H1 (cell line): ENCODE results near the gene SLC51B. TPM values are rescaled to one million over a fixed set of nuclear protein-coding genes. Genes with fewer than 3 reads are reported as not detected.

Source experiments
- CTCF ChIA-PET: fragments of 300-600 bp; sonication (Branson Sonifier 250); formaldehyde crosslinking; loops from one replicate; lab custom pipeline; 2021; ENCODE audit not compliant: partially characterized antibody; lab: Charles Lee
- POLR2A ChIA-PET: fragments of 300-600 bp; sonication (Branson Sonifier 250); formaldehyde crosslinking; loops from one replicate; lab custom pipeline; 2021; ENCODE audit warnings: inconsistent platforms; ENCODE audit not compliant: partially characterized antibody; lab: Charles Lee
- DNase-seq, 2 experiments: peaks; one replicate each; pipeline versions ENCODE4 v3.0.0 to v3.0.0-alpha.2; 2010 to 2022; ENCODE audit warnings: low spot score in 2 of 2, low read depth in 1 of 2, mixed read lengths in 1 of 2
- FAIRE-seq: peaks from 2 replicates; lab custom pipeline; 2011; peaks lifted over from hg19 to GRCh38; lab: Jason Lieb, UNC
- H2AFZ ChIP-seq: 2 replicates; pipeline ENCODE4 v1.8.1; 2012; ENCODE audit warnings: low read length, inconsistent platforms
- H2AK5ac ChIP-seq: 2 replicates; pipeline ENCODE4 v1.6.1; 2013; ENCODE audit warnings: low read depth, low read length
- H2BK120ac ChIP-seq: replicated peaks from 2 replicates; pipeline ENCODE3; 2013; ENCODE audit warnings: low read depth, low read length, inconsistent platforms
- H2BK12ac ChIP-seq: 2 replicates; pipeline ENCODE4 v1.6.1; 2013; ENCODE audit warnings: low read depth, low read length
- H2BK15ac ChIP-seq: 2 replicates; pipeline ENCODE4 v1.6.1; 2013; ENCODE audit warnings: low read length
- H2BK20ac ChIP-seq: 2 replicates; pipeline ENCODE4 v1.6.1; 2013; ENCODE audit warnings: low read length
- H2BK5ac ChIP-seq: 2 replicates; pipeline ENCODE4 v1.6.1; 2013; ENCODE audit warnings: low read depth, low read length
- H3K14ac ChIP-seq: 2 replicates; pipeline ENCODE4 v1.6.1; 2013; ENCODE audit warnings: inconsistent platforms; ENCODE audit not compliant: insufficient read length
- H3K18ac ChIP-seq: 2 replicates; pipeline ENCODE4 v1.6.1; 2013; ENCODE audit warnings: low read length; ENCODE audit errors: extremely low read depth
- H3K23ac ChIP-seq: 2 replicates; pipeline ENCODE4 v1.6.1; 2013; ENCODE audit warnings: inconsistent platforms; ENCODE audit not compliant: insufficient read length
- H3K23me2 ChIP-seq: 2 replicates; pipeline ENCODE4 v1.6.1; 2013; ENCODE audit warnings: low read depth, low read length
- H3K27ac ChIP-seq: 2 replicates; pipeline ENCODE4 v1.6.1; 2011; ENCODE audit warnings: low read depth, low read length, inconsistent platforms
- H3K27me3 ChIP-seq, 4 experiments: replicated peaks in 1 of 4; 1 replicate in 1 of 4; 2 replicates in 3 of 4; pipeline versions ENCODE4 v1.6.1 to v1.8.1; 2011 to 2013; ENCODE audit warnings: low read length in 3 of 4, mild to moderate bottlenecking in 3 of 4, inconsistent platforms in 2 of 4, mixed read lengths in 2 of 4, moderate library complexity in 1 of 4; ENCODE audit not compliant: control insufficient read depth in 3 of 4, insufficient read depth in 3 of 4; ENCODE audit errors: extremely low read depth in 1 of 4
- H3K36me3 ChIP-seq, 4 experiments: 2 replicates each; pipeline versions ENCODE4 v1.6.1 to v1.8.1; 2011 to 2013; ENCODE audit warnings: mild to moderate bottlenecking in 4 of 4, low read length in 3 of 4, moderate library complexity in 2 of 4, control low read depth in 1 of 4, inconsistent platforms in 1 of 4; ENCODE audit not compliant: insufficient read depth in 4 of 4, control insufficient read depth in 2 of 4
- H3K4ac ChIP-seq: replicated peaks from 2 replicates; pipeline ENCODE3; 2013; ENCODE audit warnings: low read length, low read depth, mixed read lengths, inconsistent platforms; ENCODE audit not compliant: insufficient read length
- H3K4me1 ChIP-seq, 4 experiments: replicated peaks in 1 of 4; 1 replicate in 1 of 4; 2 replicates in 3 of 4; pipeline versions ENCODE4 v1.6.1 to v1.8.1; 2011 to 2013; ENCODE audit warnings: low read length in 3 of 4, inconsistent platforms in 2 of 4, mixed read lengths in 1 of 4; ENCODE audit not compliant: insufficient read depth in 4 of 4, control insufficient read depth in 3 of 4
- H3K4me2 ChIP-seq, 2 experiments: 2 replicates each; pipeline versions ENCODE4 v1.6.1 to v1.8.1; 2011 to 2013; ENCODE audit warnings: low read depth in 2 of 2, low read length in 2 of 2, control low read depth in 1 of 2, inconsistent platforms in 1 of 2, mild to moderate bottlenecking in 1 of 2; ENCODE audit not compliant: insufficient read depth in 1 of 2
- H3K4me3 ChIP-seq, 4 experiments: fragments of 200-600, 300-600 bp in 1 of 4; sonication (generic), shearing (Covaris generic), sonication (Bioruptor Twin) in 1 of 4; 2 replicates each; pipeline versions ENCODE4 v1.5.1 to v1.8.1; 2011 to 2016; ENCODE audit warnings: low read length in 4 of 4, low read depth in 3 of 4, control low read depth in 2 of 4, inconsistent platforms in 2 of 4, mild to moderate bottlenecking in 2 of 4, mixed read lengths in 1 of 4, moderate library complexity in 1 of 4; ENCODE audit not compliant: insufficient read depth in 2 of 4; ENCODE audit errors: extremely low read depth in 1 of 4
- H3K56ac ChIP-seq: replicated peaks from 2 replicates; pipeline ENCODE3; 2013; ENCODE audit warnings: low read depth, mild to moderate bottlenecking, mixed read lengths, low read length, inconsistent platforms; ENCODE audit not compliant: insufficient read length
- H3K79me1 ChIP-seq: 2 replicates; pipeline ENCODE4 v1.6.1; 2013; ENCODE audit warnings: low read depth, low read length, control low read depth
- H3K79me2 ChIP-seq, 2 experiments: 2 replicates each; pipeline versions ENCODE4 v1.6.1 to v1.8.1; 2012 to 2013; ENCODE audit warnings: low read length in 2 of 2, mild to moderate bottlenecking in 2 of 2, inconsistent platforms in 1 of 2; ENCODE audit not compliant: insufficient read depth in 2 of 2, control insufficient read depth in 1 of 2
- H3K9ac ChIP-seq, 4 experiments: replicated peaks in 1 of 4; 1 replicate in 1 of 4; 2 replicates in 3 of 4; pipeline versions ENCODE4 v1.6.1 to v1.8.1; 2011 to 2013; ENCODE audit warnings: low read depth in 3 of 4, low read length in 3 of 4, control low read depth in 2 of 4, mild to moderate bottlenecking in 2 of 4, moderate library complexity in 2 of 4, inconsistent platforms in 1 of 4; ENCODE audit errors: extremely low read depth in 1 of 4
- H3K9me3 ChIP-seq, 2 experiments: 2 replicates each; pipeline versions ENCODE4 v1.6.1 to v1.8.1; 2012 to 2013; ENCODE audit warnings: mild to moderate bottlenecking in 2 of 2, moderate library complexity in 2 of 2, control low read depth in 1 of 2, inconsistent platforms in 1 of 2, low read depth in 1 of 2, low read length in 1 of 2, mixed read lengths in 1 of 2; ENCODE audit not compliant: insufficient read depth in 2 of 2
- H4K20me1 ChIP-seq, 2 experiments: replicated peaks in 1 of 2; 2 replicates each; pipeline versions ENCODE3 to v1.8.1; 2011 to 2013; ENCODE audit warnings: inconsistent platforms in 2 of 2, low read length in 2 of 2, mild to moderate bottlenecking in 1 of 2; ENCODE audit not compliant: insufficient read depth in 2 of 2, control insufficient read depth in 1 of 2
- H4K5ac ChIP-seq: 2 replicates; pipeline ENCODE4 v1.6.1; 2013; ENCODE audit warnings: low read length, low read depth, mixed read lengths, inconsistent platforms; ENCODE audit not compliant: insufficient read length
- H4K8ac ChIP-seq: 2 replicates; pipeline ENCODE4 v1.8.0; 2013; ENCODE audit warnings: mild to moderate bottlenecking, moderate library complexity, low read length, inconsistent platforms; ENCODE audit not compliant: insufficient read depth; ENCODE audit errors: extremely low read depth
- H4K91ac ChIP-seq: replicated peaks from 2 replicates; pipeline ENCODE3; 2013; ENCODE audit warnings: low read length, mixed read lengths, inconsistent platforms; ENCODE audit not compliant: insufficient read length
- BACH1 ChIP-seq: IDR thresholded peaks from 2 replicates; pipeline ENCODE4 v1.6.1; 2012; ENCODE audit warnings: low read length, improper control_type of control experiment
- BRCA1 ChIP-seq: IDR thresholded peaks from 2 replicates; pipeline ENCODE4 v1.6.1; 2012; ENCODE audit warnings: low read depth, low read length, improper control_type of control experiment
- CHD1 ChIP-seq: IDR thresholded peaks from 2 replicates; pipeline ENCODE4 v1.6.1; 2012; ENCODE audit warnings: low read depth, low read length, improper control_type of control experiment
- GABPA ChIP-seq: IDR thresholded peaks from 2 replicates; pipeline ENCODE4 v1.6.1; 2011; ENCODE audit warnings: mild to moderate bottlenecking, low read length, moderate library complexity, borderline replicate concordance; ENCODE audit not compliant: insufficient read depth
- RNF2 ChIP-seq: fragments of 200-900, 300-1000 bp; sonication (generic); IDR thresholded peaks from 2 replicates; pipeline ENCODE4 v1.7.1; 2016; ENCODE audit warnings: borderline replicate concordance, low read depth, mild to moderate bottlenecking, antibody characterized with exemption, low read length; ENCODE audit not compliant: poor library complexity, severe bottlenecking; ENCODE audit errors: missing control alignments
- RXRA ChIP-seq: IDR thresholded peaks from 2 replicates; pipeline ENCODE4 v1.6.1; 2011; ENCODE audit warnings: low read depth, mild to moderate bottlenecking, low read length, moderate library complexity; ENCODE audit not compliant: insufficient read depth
- SIN3A ChIP-seq, 2 experiments: IDR thresholded peaks in 1 of 2; conservative IDR thresholded peaks in 1 of 2; 2 replicates each; pipeline ENCODE4 v1.6.1; 2011 to 2012; ENCODE audit warnings: low read length in 2 of 2, improper control_type of control experiment in 1 of 2, low read depth in 1 of 2, mild to moderate bottlenecking in 1 of 2
- SIRT6 ChIP-seq: IDR thresholded peaks from one replicate; pipeline ENCODE4 v1.7.1; 2012; ENCODE audit warnings: low read length, inconsistent platforms
- SP2 ChIP-seq: IDR thresholded peaks from 2 replicates; pipeline ENCODE4 v1.6.1; 2012; ENCODE audit warnings: mild to moderate bottlenecking, low read length, inconsistent platforms
- TEAD4 ChIP-seq: IDR thresholded peaks from 2 replicates; pipeline ENCODE4 v1.6.1; 2012; ENCODE audit warnings: low read depth, low read length, inconsistent platforms, mixed read lengths
- ZNF274 ChIP-seq: IDR thresholded peaks from 2 replicates; pipeline ENCODE4 v1.7.0; 2012; ENCODE audit warnings: low read length, borderline replicate concordance; ENCODE audit errors: extremely low read depth
- WGBS, 2 experiments: shearing (Covaris generic) in 1 of 2; methylation state at CpG; one replicate each; pipeline versions ENCODE4 v1.1.6 to v1.1.7; 2013 to 2015; ENCODE audit warnings: low lambda C conversion rate in 2 of 2, mixed read lengths in 2 of 2, inconsistent platforms in 1 of 2, low coverage in 1 of 2, missing lambda C conversion rate in 1 of 2; ENCODE audit not compliant: insufficient replicate concordance in 2 of 2, insufficient coverage in 1 of 2, insufficient read length in 1 of 2; ENCODE audit errors: extremely low coverage in 1 of 2, missing lambda C conversion rate in 1 of 2; 5-methylcytosine and 5-hydroxymethylcytosine counted together
- polyA plus RNA-seq, 7 experiments: library from polyadenylated mRNA; depleted of rRNA in 3 of 7; stranded (reverse) in 5 of 7; unstranded in 2 of 7; fragments of >200 nt in 5 of 7; fragments of 200-250 nt in 2 of 7; gene quantifications; 1 replicate in 5 of 7; 2 replicates in 1 of 7; 4 replicates in 1 of 7; pipeline versions ENCODE4 v1.2.1 to v1.2.3, GENCODE V29; 2011 to 2013; ENCODE audit warnings: missing spikeins in 2 of 7, mixed read lengths in 2 of 7
- total RNA-seq: library from RNA; stranded (reverse); fragmentation: NEBNext Ultra II Directional; extraction: Animal tissue kit (Norgen Biotek cat#: 25700); gene quantifications from 2 replicates; pipeline ENCODE4 v1.2.1, GENCODE V29; 2021
- TF ChIP-seq, protein P1 (sequence below): IDR thresholded peaks from 2 replicates; pipeline ENCODE4 v1.6.1; 2012; ENCODE audit warnings: inconsistent platforms
- TF ChIP-seq, protein P2 (sequence below): IDR thresholded peaks from 2 replicates; pipeline ENCODE4 v1.6.1; 2011; ENCODE audit warnings: low read depth, mild to moderate bottlenecking, low read length; ENCODE audit not compliant: insufficient read depth

The SLC51B gene
- total and polyA plus RNA-seq, 2 of the 8 experiments (the other 6 are each of a cell fraction or from before 2014, with no cell fraction given): not detected

DNA sequence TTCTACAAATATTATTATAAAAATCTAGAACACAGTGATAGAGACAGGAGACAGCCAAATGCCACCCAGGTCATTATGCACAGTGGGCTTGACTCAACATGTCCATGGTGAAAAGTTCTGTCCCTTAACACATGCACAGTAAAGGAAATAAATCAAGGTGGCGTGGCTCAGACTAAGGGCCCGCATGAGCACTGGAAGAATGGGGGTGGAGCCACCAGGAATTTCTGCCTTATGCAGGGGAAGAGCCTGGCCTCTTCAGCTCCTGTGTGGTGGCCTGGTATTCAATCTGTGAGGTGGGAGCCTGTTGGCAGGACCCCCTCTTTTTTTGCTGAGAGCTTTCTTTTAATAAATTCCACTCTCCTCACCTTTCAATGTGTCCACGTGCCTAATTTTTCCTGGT lies 38.3 kb upstream of the SLC51B start:
- POLR2A ChIA-PET: interaction anchor here (0.8 kb wide), 1 partner anchor 16 kb away, joined by 3 read pairs; no protein-coding TSS in a partner anchor
- TF ChIP-seq BRCA1 (no peak), RXRA (no peak), SP2 (no peak), BACH1 (no peak), GABPA (no peak), RNF2 (no peak), TEAD4 (no peak), ZNF274 (no peak), SIRT6 (no peak), CHD1 (no peak), SIN3A (conservative IDR thresholded peaks at IDR 0.05 in 1 of 2, IDR thresholded peaks at IDR 0.05 in 1 of 2; ENCODE audit: low read depth in 1 of 2, low read length in 2 of 2) (no peak)
- TF ChIP-seq, protein P1, sequence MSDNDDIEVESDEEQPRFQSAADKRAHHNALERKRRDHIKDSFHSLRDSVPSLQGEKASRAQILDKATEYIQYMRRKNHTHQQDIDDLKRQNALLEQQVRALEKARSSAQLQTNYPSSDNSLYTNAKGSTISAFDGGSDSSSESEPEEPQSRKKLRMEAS: no peak
- TF ChIP-seq, protein P2, sequence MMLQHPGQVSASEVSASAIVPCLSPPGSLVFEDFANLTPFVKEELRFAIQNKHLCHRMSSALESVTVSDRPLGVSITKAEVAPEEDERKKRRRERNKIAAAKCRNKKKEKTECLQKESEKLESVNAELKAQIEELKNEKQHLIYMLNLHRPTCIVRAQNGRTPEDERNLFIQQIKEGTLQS: no peak

More for the DNA sequence above, 38.3 kb upstream of the SLC51B start:
- Histone ChIP-seq H3K27ac (no peak overlapping the region), H4K91ac (no peak overlapping the region), H3K79me2 (no peaks in the 10 kb centered on the region), H3K27me3 (no peaks in the 10 kb centered on the region), H3K9me3 (no peaks in the 10 kb centered on the region), H3K4me3 (no peak overlapping the region), H3K14ac (no peak overlapping the region), H3K56ac (no peak overlapping the region), H2BK20ac (no peak overlapping the region), H2AK5ac (no peak overlapping the region), H2BK12ac (no peak overlapping the region), H3K4me2 (no peak overlapping the region; a peak in 1 of 4 replicates), H3K23me2 (no peaks in the 10 kb centered on the region), H3K79me1 (no peaks in the 10 kb centered on the region), H2BK15ac (no peak overlapping the region), H4K5ac (no peak overlapping the region), H2BK5ac (no peak overlapping the region), H3K36me3 (peaks cover 0 to 8% (median 6%) of the 10 kb centered on the region in 4 experiments; a peak in 6 of 8 replicates), H4K8ac (no peak overlapping the region), H2AFZ (no peak overlapping the region), H3K4me1 (0 out of 7 replicates have a peak, but pooled peaks cover 0 to 3% (median 0%) of the 10 kb centered on the region in 4 experiments), H3K9ac (no peak overlapping the region), H3K18ac (no peak overlapping the region), H4K20me1 (no peaks in the 10 kb centered on the region), H2BK120ac (no peak overlapping the region), H3K23ac (no peak overlapping the region), H3K4ac (no peak overlapping the region)
- FAIRE-seq (no peak), DNase-seq (no peak)
- 65% methylated on average over 3 of the region's 3 CpGs; no CpG with 5 or more reads in 1 of the 2 experiments for WGBS, 2 experiments
- CTCF ChIA-PET: no interaction called here
